Body of pancreas (tissue), 4 donors: ENCODE data around the gene ETS2.

Experiments
- POLR2A ChIP-seq, 3 donors: fragments of 450-650 bp; IDR thresholded peaks; one replicate each; pipeline ENCODE4 v1.6.1; 2016; ENCODE audit warnings: antibody characterized with exemption in 3 of 3, mild to moderate bottlenecking in 2 of 3
- TF ChIP-seq, protein P1 (sequence below), 7 experiments: fragments of 450-650 bp in 4 of 7; fragments of 200-600 bp in 3 of 7; sonication (generic) in 3 of 7; IDR thresholded peaks; one replicate each; pipeline ENCODE4 v1.5.1; 2016 to 2019; ENCODE audit warnings: antibody characterized with exemption in 7 of 7

DNA sequence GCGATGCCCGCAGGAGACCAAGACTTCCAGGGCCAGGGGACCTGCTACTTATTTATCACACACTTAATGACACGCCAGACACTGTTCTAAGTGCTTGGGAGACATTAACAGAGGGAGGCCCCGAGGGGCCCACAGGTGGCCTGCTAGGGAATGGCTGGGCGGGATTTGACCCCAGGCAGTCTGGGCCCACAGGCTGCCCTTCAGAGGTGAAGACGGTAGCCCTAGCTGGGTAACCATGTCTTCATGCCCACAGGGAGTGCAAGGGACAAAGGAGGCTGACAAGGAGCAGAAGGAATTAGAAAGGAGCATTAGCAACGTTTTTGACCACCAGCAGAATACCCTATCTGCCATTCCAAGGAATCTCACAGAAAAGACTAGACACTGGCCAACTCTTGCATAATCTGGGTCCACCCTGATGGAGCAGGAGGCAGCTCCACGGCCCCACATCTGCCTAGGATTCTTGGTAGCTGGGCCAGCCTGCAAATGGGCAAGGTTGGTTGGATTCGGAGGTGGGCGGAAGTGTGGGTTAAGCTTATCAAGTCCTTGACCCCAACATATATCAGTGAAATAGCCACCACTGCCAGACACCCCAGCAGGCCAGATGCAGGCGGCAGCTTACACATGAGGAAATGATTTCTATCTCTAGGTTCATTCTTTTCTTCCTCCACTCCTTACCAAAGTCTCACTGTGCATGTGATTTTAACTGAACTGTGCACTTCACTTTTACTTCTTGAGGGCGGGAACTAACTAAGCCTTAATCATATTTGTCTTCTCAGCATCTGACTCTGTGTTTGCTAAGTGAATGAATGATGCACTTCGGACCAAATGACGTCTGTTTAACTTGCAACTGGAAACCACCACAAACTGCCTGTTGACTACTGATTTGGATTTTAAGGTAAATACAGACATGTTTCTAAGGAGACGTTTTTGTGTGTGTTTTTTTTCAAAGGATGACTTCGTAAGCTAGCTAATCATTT lies 3.4 kb upstream of the ETS2 start:
- TF ChIP-seq, protein P1, sequence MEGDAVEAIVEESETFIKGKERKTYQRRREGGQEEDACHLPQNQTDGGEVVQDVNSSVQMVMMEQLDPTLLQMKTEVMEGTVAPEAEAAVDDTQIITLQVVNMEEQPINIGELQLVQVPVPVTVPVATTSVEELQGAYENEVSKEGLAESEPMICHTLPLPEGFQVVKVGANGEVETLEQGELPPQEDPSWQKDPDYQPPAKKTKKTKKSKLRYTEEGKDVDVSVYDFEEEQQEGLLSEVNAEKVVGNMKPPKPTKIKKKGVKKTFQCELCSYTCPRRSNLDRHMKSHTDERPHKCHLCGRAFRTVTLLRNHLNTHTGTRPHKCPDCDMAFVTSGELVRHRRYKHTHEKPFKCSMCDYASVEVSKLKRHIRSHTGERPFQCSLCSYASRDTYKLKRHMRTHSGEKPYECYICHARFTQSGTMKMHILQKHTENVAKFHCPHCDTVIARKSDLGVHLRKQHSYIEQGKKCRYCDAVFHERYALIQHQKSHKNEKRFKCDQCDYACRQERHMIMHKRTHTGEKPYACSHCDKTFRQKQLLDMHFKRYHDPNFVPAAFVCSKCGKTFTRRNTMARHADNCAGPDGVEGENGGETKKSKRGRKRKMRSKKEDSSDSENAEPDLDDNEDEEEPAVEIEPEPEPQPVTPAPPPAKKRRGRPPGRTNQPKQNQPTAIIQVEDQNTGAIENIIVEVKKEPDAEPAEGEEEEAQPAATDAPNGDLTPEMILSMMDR (IDR thresholded peaks at IDR 0.05) = no peak
- TF ChIP-seq POLR2A (IDR thresholded peaks at IDR 0.05) = no peak
